H1 (cell line): ENCODE data around the gene ARHGAP26. TPM values are rescaled to one million over a fixed set of nuclear protein-coding genes. Genes with fewer than 3 reads are reported as not detected.

Source experiments
- CTCF ChIA-PET: fragments of 300-600 bp; sonication (Branson Sonifier 250); formaldehyde crosslinking; loops from one replicate; lab custom pipeline; 2021; ENCODE audit not compliant: partially characterized antibody; lab: Charles Lee
- POLR2A ChIA-PET: fragments of 300-600 bp; sonication (Branson Sonifier 250); formaldehyde crosslinking; loops from one replicate; lab custom pipeline; 2021; ENCODE audit warnings: inconsistent platforms; ENCODE audit not compliant: partially characterized antibody; lab: Charles Lee
- DNase-seq, 2 experiments: peaks; one replicate each; pipeline versions ENCODE4 v3.0.0 to v3.0.0-alpha.2; 2010 to 2022; ENCODE audit warnings: low spot score in 2 of 2, low read depth in 1 of 2, mixed read lengths in 1 of 2
- FAIRE-seq: peaks from 2 replicates; lab custom pipeline; 2011; peaks lifted over from hg19 to GRCh38; lab: Jason Lieb, UNC
- H2AFZ ChIP-seq: 2 replicates; pipeline ENCODE4 v1.8.1; 2012; ENCODE audit warnings: low read length, inconsistent platforms
- H2AK5ac ChIP-seq: 2 replicates; pipeline ENCODE4 v1.6.1; 2013; ENCODE audit warnings: low read depth, low read length
- H2BK120ac ChIP-seq: replicated peaks from 2 replicates; pipeline ENCODE3; 2013; ENCODE audit warnings: low read depth, low read length, inconsistent platforms
- H2BK12ac ChIP-seq: 2 replicates; pipeline ENCODE4 v1.6.1; 2013; ENCODE audit warnings: low read depth, low read length
- H2BK15ac ChIP-seq: 2 replicates; pipeline ENCODE4 v1.6.1; 2013; ENCODE audit warnings: low read length
- H2BK20ac ChIP-seq: 2 replicates; pipeline ENCODE4 v1.6.1; 2013; ENCODE audit warnings: low read length
- H2BK5ac ChIP-seq: 2 replicates; pipeline ENCODE4 v1.6.1; 2013; ENCODE audit warnings: low read depth, low read length
- H3K14ac ChIP-seq: 2 replicates; pipeline ENCODE4 v1.6.1; 2013; ENCODE audit warnings: inconsistent platforms; ENCODE audit not compliant: insufficient read length
- H3K18ac ChIP-seq: 2 replicates; pipeline ENCODE4 v1.6.1; 2013; ENCODE audit warnings: low read length; ENCODE audit errors: extremely low read depth
- H3K23ac ChIP-seq: 2 replicates; pipeline ENCODE4 v1.6.1; 2013; ENCODE audit warnings: inconsistent platforms; ENCODE audit not compliant: insufficient read length
- H3K23me2 ChIP-seq: 2 replicates; pipeline ENCODE4 v1.6.1; 2013; ENCODE audit warnings: low read depth, low read length
- H3K27ac ChIP-seq: 2 replicates; pipeline ENCODE4 v1.6.1; 2011; ENCODE audit warnings: low read depth, low read length, inconsistent platforms
- H3K27me3 ChIP-seq, 4 experiments: replicated peaks in 1 of 4; 1 replicate in 1 of 4; 2 replicates in 3 of 4; pipeline versions ENCODE4 v1.6.1 to v1.8.1; 2011 to 2013; ENCODE audit warnings: low read length in 3 of 4, mild to moderate bottlenecking in 3 of 4, inconsistent platforms in 2 of 4, mixed read lengths in 2 of 4, moderate library complexity in 1 of 4; ENCODE audit not compliant: control insufficient read depth in 3 of 4, insufficient read depth in 3 of 4; ENCODE audit errors: extremely low read depth in 1 of 4
- H3K36me3 ChIP-seq, 4 experiments: 2 replicates each; pipeline versions ENCODE4 v1.6.1 to v1.8.1; 2011 to 2013; ENCODE audit warnings: mild to moderate bottlenecking in 4 of 4, low read length in 3 of 4, moderate library complexity in 2 of 4, control low read depth in 1 of 4, inconsistent platforms in 1 of 4; ENCODE audit not compliant: insufficient read depth in 4 of 4, control insufficient read depth in 2 of 4
- H3K4ac ChIP-seq: replicated peaks from 2 replicates; pipeline ENCODE3; 2013; ENCODE audit warnings: low read length, low read depth, mixed read lengths, inconsistent platforms; ENCODE audit not compliant: insufficient read length
- H3K4me1 ChIP-seq, 4 experiments: replicated peaks in 1 of 4; 1 replicate in 1 of 4; 2 replicates in 3 of 4; pipeline versions ENCODE4 v1.6.1 to v1.8.1; 2011 to 2013; ENCODE audit warnings: low read length in 3 of 4, inconsistent platforms in 2 of 4, mixed read lengths in 1 of 4; ENCODE audit not compliant: insufficient read depth in 4 of 4, control insufficient read depth in 3 of 4
- H3K4me2 ChIP-seq, 2 experiments: 2 replicates each; pipeline versions ENCODE4 v1.6.1 to v1.8.1; 2011 to 2013; ENCODE audit warnings: low read depth in 2 of 2, low read length in 2 of 2, control low read depth in 1 of 2, inconsistent platforms in 1 of 2, mild to moderate bottlenecking in 1 of 2; ENCODE audit not compliant: insufficient read depth in 1 of 2
- H3K4me3 ChIP-seq, 4 experiments: fragments of 200-600, 300-600 bp in 1 of 4; sonication (generic), shearing (Covaris generic), sonication (Bioruptor Twin) in 1 of 4; 2 replicates each; pipeline versions ENCODE4 v1.5.1 to v1.8.1; 2011 to 2016; ENCODE audit warnings: low read length in 4 of 4, low read depth in 3 of 4, control low read depth in 2 of 4, inconsistent platforms in 2 of 4, mild to moderate bottlenecking in 2 of 4, mixed read lengths in 1 of 4, moderate library complexity in 1 of 4; ENCODE audit not compliant: insufficient read depth in 2 of 4; ENCODE audit errors: extremely low read depth in 1 of 4
- H3K56ac ChIP-seq: replicated peaks from 2 replicates; pipeline ENCODE3; 2013; ENCODE audit warnings: low read depth, mild to moderate bottlenecking, mixed read lengths, low read length, inconsistent platforms; ENCODE audit not compliant: insufficient read length
- H3K79me1 ChIP-seq: 2 replicates; pipeline ENCODE4 v1.6.1; 2013; ENCODE audit warnings: low read depth, low read length, control low read depth
- H3K79me2 ChIP-seq, 2 experiments: 2 replicates each; pipeline versions ENCODE4 v1.6.1 to v1.8.1; 2012 to 2013; ENCODE audit warnings: low read length in 2 of 2, mild to moderate bottlenecking in 2 of 2, inconsistent platforms in 1 of 2; ENCODE audit not compliant: insufficient read depth in 2 of 2, control insufficient read depth in 1 of 2
- H3K9ac ChIP-seq, 4 experiments: replicated peaks in 1 of 4; 1 replicate in 1 of 4; 2 replicates in 3 of 4; pipeline versions ENCODE4 v1.6.1 to v1.8.1; 2011 to 2013; ENCODE audit warnings: low read depth in 3 of 4, low read length in 3 of 4, control low read depth in 2 of 4, mild to moderate bottlenecking in 2 of 4, moderate library complexity in 2 of 4, inconsistent platforms in 1 of 4; ENCODE audit errors: extremely low read depth in 1 of 4
- H3K9me3 ChIP-seq, 2 experiments: 2 replicates each; pipeline versions ENCODE4 v1.6.1 to v1.8.1; 2012 to 2013; ENCODE audit warnings: mild to moderate bottlenecking in 2 of 2, moderate library complexity in 2 of 2, control low read depth in 1 of 2, inconsistent platforms in 1 of 2, low read depth in 1 of 2, low read length in 1 of 2, mixed read lengths in 1 of 2; ENCODE audit not compliant: insufficient read depth in 2 of 2
- H4K20me1 ChIP-seq, 2 experiments: replicated peaks in 1 of 2; 2 replicates each; pipeline versions ENCODE3 to v1.8.1; 2011 to 2013; ENCODE audit warnings: inconsistent platforms in 2 of 2, low read length in 2 of 2, mild to moderate bottlenecking in 1 of 2; ENCODE audit not compliant: insufficient read depth in 2 of 2, control insufficient read depth in 1 of 2
- H4K5ac ChIP-seq: 2 replicates; pipeline ENCODE4 v1.6.1; 2013; ENCODE audit warnings: low read length, low read depth, mixed read lengths, inconsistent platforms; ENCODE audit not compliant: insufficient read length
- H4K8ac ChIP-seq: 2 replicates; pipeline ENCODE4 v1.8.0; 2013; ENCODE audit warnings: mild to moderate bottlenecking, moderate library complexity, low read length, inconsistent platforms; ENCODE audit not compliant: insufficient read depth; ENCODE audit errors: extremely low read depth
- H4K91ac ChIP-seq: replicated peaks from 2 replicates; pipeline ENCODE3; 2013; ENCODE audit warnings: low read length, mixed read lengths, inconsistent platforms; ENCODE audit not compliant: insufficient read length
- BCL11A ChIP-seq, 2 experiments: IDR thresholded peaks; one replicate each; pipeline ENCODE4 v1.6.1; 2011; ENCODE audit warnings: low read depth in 2 of 2, low read length in 2 of 2, mild to moderate bottlenecking in 2 of 2
- CBX5 ChIP-seq: fragments of 300-800, 300-1000 bp; sonication (generic); IDR thresholded peaks from 2 replicates; pipeline ENCODE4 v1.7.1; 2016; ENCODE audit warnings: antibody characterized with exemption, low read length, low read depth
- CHD1 ChIP-seq: IDR thresholded peaks from 2 replicates; pipeline ENCODE4 v1.6.1; 2012; ENCODE audit warnings: low read depth, low read length, improper control_type of control experiment
- CTBP2 ChIP-seq: IDR thresholded peaks from 2 replicates; pipeline ENCODE4 v1.7.0; 2011; ENCODE audit warnings: borderline replicate concordance, mild to moderate bottlenecking, moderate library complexity, mixed read lengths, low read length; ENCODE audit not compliant: insufficient read depth, insufficient read length
- HDAC6 ChIP-seq: IDR thresholded peaks from one replicate; pipeline ENCODE4 v1.7.1; 2012; ENCODE audit warnings: low read depth, mild to moderate bottlenecking, inconsistent platforms, low read length, moderate library complexity
- KDM5A ChIP-seq: fragments of 200-600 bp; IDR thresholded peaks from 2 replicates; pipeline ENCODE4 v1.7.1; 2012; ENCODE audit warnings: mild to moderate bottlenecking, low read length, inconsistent platforms, mixed read lengths
- NANOG ChIP-seq: IDR thresholded peaks from 2 replicates; pipeline ENCODE4 v1.6.1; 2011; ENCODE audit warnings: low read length, low read depth, mild to moderate bottlenecking, inconsistent platforms; ENCODE audit not compliant: insufficient read depth, poor library complexity, severe bottlenecking
- RXRA ChIP-seq: IDR thresholded peaks from 2 replicates; pipeline ENCODE4 v1.6.1; 2011; ENCODE audit warnings: low read depth, mild to moderate bottlenecking, low read length, moderate library complexity; ENCODE audit not compliant: insufficient read depth
- SP1 ChIP-seq: IDR thresholded peaks from 2 replicates; pipeline ENCODE4 v1.6.1; 2011; ENCODE audit warnings: low read depth, low read length
- SP2 ChIP-seq: IDR thresholded peaks from 2 replicates; pipeline ENCODE4 v1.6.1; 2012; ENCODE audit warnings: mild to moderate bottlenecking, low read length, inconsistent platforms
- WGBS, 2 experiments: shearing (Covaris generic) in 1 of 2; methylation state at CpG; one replicate each; pipeline versions ENCODE4 v1.1.6 to v1.1.7; 2013 to 2015; ENCODE audit warnings: low lambda C conversion rate in 2 of 2, mixed read lengths in 2 of 2, inconsistent platforms in 1 of 2, low coverage in 1 of 2, missing lambda C conversion rate in 1 of 2; ENCODE audit not compliant: insufficient replicate concordance in 2 of 2, insufficient coverage in 1 of 2, insufficient read length in 1 of 2; ENCODE audit errors: extremely low coverage in 1 of 2, missing lambda C conversion rate in 1 of 2; 5-methylcytosine and 5-hydroxymethylcytosine counted together
- polyA plus RNA-seq, 7 experiments: library from polyadenylated mRNA; depleted of rRNA in 3 of 7; stranded (reverse) in 5 of 7; unstranded in 2 of 7; fragments of >200 nt in 5 of 7; fragments of 200-250 nt in 2 of 7; gene quantifications; 1 replicate in 5 of 7; 2 replicates in 1 of 7; 4 replicates in 1 of 7; pipeline versions ENCODE4 v1.2.1 to v1.2.3, GENCODE V29; 2011 to 2013; ENCODE audit warnings: missing spikeins in 2 of 7, mixed read lengths in 2 of 7
- total RNA-seq: library from RNA; stranded (reverse); fragmentation: NEBNext Ultra II Directional; extraction: Animal tissue kit (Norgen Biotek cat#: 25700); gene quantifications from 2 replicates; pipeline ENCODE4 v1.2.1, GENCODE V29; 2021

The ARHGAP26 gene
- total and polyA plus RNA-seq, 2 of the 8 experiments (the other 6 are each of a cell fraction or from before 2014, with no cell fraction given), result 7.1 to 24.8 TPM

DNA sequence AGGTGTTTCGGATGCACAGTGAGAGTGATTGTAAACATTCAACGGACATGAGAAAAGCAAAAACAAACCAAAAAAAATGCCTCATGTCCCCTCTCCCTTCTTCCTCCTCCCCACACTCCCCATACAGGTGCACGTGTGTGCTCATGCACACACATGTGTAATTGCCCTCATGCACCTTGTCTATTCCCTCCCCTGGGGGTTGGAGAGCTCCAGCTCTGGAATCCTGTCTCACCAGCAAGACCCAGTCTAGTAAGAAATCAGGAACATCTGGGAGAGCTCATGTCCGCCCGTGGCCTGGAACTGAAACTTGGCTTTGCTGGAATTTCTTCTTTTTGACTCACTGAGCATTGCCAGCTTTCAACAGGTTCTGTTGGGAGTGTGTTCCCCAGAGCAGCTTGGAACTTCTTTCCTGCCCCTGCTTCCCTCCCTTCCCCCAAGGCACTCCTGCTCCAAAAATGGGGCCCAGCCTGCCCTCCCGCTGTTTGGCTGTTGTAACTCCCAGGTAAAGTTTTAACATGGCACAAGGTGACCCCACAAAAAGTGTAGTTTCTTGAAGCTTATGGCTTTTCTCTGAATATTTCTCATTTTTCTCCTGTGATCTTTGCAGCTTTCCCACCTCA is 443.2 kb downstream of the ARHGAP26 start:
- no peak for FAIRE-seq
- H2AK5ac ChIP-seq, result no peak overlapping the region
- H3K27me3 ChIP-seq, result no peaks in the 10 kb centered on the region
- H3K18ac ChIP-seq, result no peak overlapping the region
- no peak overlapping the region for H2AFZ ChIP-seq
- H3K4me3 ChIP-seq, result no peak overlapping the region
- H3K4ac ChIP-seq, result no peak overlapping the region
- peak overlapping the region; percentile 57 for H4K91ac ChIP-seq
- H3K36me3 ChIP-seq, result no peaks in the 10 kb centered on the region; a peak in 1 of 8 replicates
- no peak overlapping the region for H2BK5ac ChIP-seq
- ChIA-PET POLR2A (interaction anchor here (0.6 to 1.1 kb wide), 2 partner anchors 56 to 211 kb away, joined by 3 read pairs; no protein-coding TSS in a partner anchor), CTCF (interaction anchor here (1.0 to 2.1 kb wide), 8 partner anchors 9 to 464 kb away, joined by 3 to 6 read pairs (median 4); no protein-coding TSS in a partner anchor)
- H3K14ac ChIP-seq, result no peak overlapping the region
- no peaks in the 10 kb centered on the region for H3K23me2 ChIP-seq
- no peak overlapping the region for H4K5ac ChIP-seq
- no peak overlapping the region for H3K23ac ChIP-seq
- H2BK20ac ChIP-seq, result no peak overlapping the region
- DNase-seq, result no peak
- no peaks in the 10 kb centered on the region for H3K79me1 ChIP-seq
- no peak overlapping the region for H3K9ac ChIP-seq
- no peak overlapping the region for H3K27ac ChIP-seq
- H3K4me1 ChIP-seq, result peaks cover 0 to 14% (median 5%) of the 10 kb centered on the region in 4 experiments; a peak in 3 of 7 replicates
- H3K4me2 ChIP-seq, result no peak overlapping the region
- WGBS, 2 experiments, result 94% methylated on average over 6 of the region's 6 CpGs; no CpG with 5 or more reads in 1 of the 2 experiments
- H2BK15ac ChIP-seq, result no peak overlapping the region
- H2BK12ac ChIP-seq, result no peak overlapping the region
- H4K8ac ChIP-seq, result no peak overlapping the region
- H3K56ac ChIP-seq, result no peak overlapping the region
- H2BK120ac ChIP-seq, result no peak overlapping the region
- no peaks in the 10 kb centered on the region for H3K79me2 ChIP-seq
- H4K20me1 ChIP-seq, result no peaks in the 10 kb centered on the region
- H3K9me3 ChIP-seq, result no peaks in the 10 kb centered on the region
- no peak for TF ChIP-seq CHD1
- no peak for TF ChIP-seq KDM5A
- TF ChIP-seq NANOG, result no peak
- no peak for TF ChIP-seq CTBP2
- TF ChIP-seq SP1, result no peak
- no peak for TF ChIP-seq CBX5
- TF ChIP-seq BCL11A (IDR thresholded peaks at IDR 0.05; ENCODE audit: low read depth in 2 of 2, low read length in 2 of 2), result no peak
- TF ChIP-seq SP2, result no peak
- no peak for TF ChIP-seq RXRA
- TF ChIP-seq HDAC6, result no peak
